Vagina (tissue), 2 donors: ENCODE results near the gene SLA2. TPM values are rescaled to one million over a fixed set of nuclear protein-coding genes. Genes with fewer than 3 reads are reported as not detected.
"Not testable (repeated sequence)": the region's sequence is repeated elsewhere in the genome, so short reads cannot be mapped to it uniquely, and the experiment has no call there.

Experiments
- DNase-seq, 2 donors: peaks; one replicate each; pipeline ENCODE4 v3.0.0-alpha.2; 2017; ENCODE audit errors: extremely low spot score in 2 of 2
- H3K27ac ChIP-seq: fragments of 200-600 bp; sonication (generic); one replicate; pipeline ENCODE4 v1.5.1; 2019
- H3K27me3 ChIP-seq: fragments of 200-600 bp; sonication (generic); one replicate; pipeline ENCODE4 v1.5.1; 2019
- H3K36me3 ChIP-seq, 2 donors: fragments of 200-600 bp; sonication (generic); one replicate each; pipeline ENCODE4 v1.5.1; 2017 to 2019
- H3K4me1 ChIP-seq: fragments of 200-600 bp; sonication (generic); one replicate; pipeline ENCODE4 v1.5.1; 2019
- H3K4me3 ChIP-seq, 2 donors: fragments of 200-600 bp; sonication (generic); 1 replicate in 1 of 2; 2 replicates in 1 of 2; pipeline ENCODE4 v1.5.1; 2016 to 2019
- H3K9me3 ChIP-seq: fragments of 200-600 bp; sonication (generic); one replicate; pipeline ENCODE4 v1.5.1; 2019
- CTCF ChIP-seq, 3 experiments: fragments of 450-650 bp in 2 of 3; fragments of 200-600 bp in 1 of 3; sonication (generic) in 1 of 3; IDR thresholded peaks; one replicate each; pipeline ENCODE4 v1.5.1; 2017 to 2019; ENCODE audit warnings: antibody characterized with exemption in 3 of 3, mild to moderate bottlenecking in 2 of 3, moderate library complexity in 2 of 3
- POLR2A ChIP-seq, 2 donors: fragments of 450-650 bp; IDR thresholded peaks; one replicate each; pipeline ENCODE4 v1.6.1; 2017; ENCODE audit warnings: antibody characterized with exemption in 2 of 2, mild to moderate bottlenecking in 2 of 2, moderate library complexity in 2 of 2
- POLR2AphosphoS5 ChIP-seq, 2 donors: sonication (generic); formaldehyde crosslinking; IDR thresholded peaks; one replicate each; pipeline ENCODE4 v1.9.0; 2017; ENCODE audit warnings: antibody characterized with exemption in 2 of 2, mild to moderate bottlenecking in 2 of 2, low read depth in 1 of 2; ENCODE audit not compliant: insufficient read depth in 1 of 2
- intact Hi-C: fragments of 100-400 bp; cut with DNase I; formaldehyde crosslinking; loops from one replicate; pipeline ENCODE4 v1.15.1; 2023
- total RNA-seq: library from RNA; depleted of rRNA; stranded (reverse); fragments of >200 nt; gene quantifications from one replicate; pipeline ENCODE4 v1.2.3, GENCODE V29; 2016

SLA2 gene
- total RNA-seq, 1 donor from 2014 or later, result 3.7 TPM

DNA sequence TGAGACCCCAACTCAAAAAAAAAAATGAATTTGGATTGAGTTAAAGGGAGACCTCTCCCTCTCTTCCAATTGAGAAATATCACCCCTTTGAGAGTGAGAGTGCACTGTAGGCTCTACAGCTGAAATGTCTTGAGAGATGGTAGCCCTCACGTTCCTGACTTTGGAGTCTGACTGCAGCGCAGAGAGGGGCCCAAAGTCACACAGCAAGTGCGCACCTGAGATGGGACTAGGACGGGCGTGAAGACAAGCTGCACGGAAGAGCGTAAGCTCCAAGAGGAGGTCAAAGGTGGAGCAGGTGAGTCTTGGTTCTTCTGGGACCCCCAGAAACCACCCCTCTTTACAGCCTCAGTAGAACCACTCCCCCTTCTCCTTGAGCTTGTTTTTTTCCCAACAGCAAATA, 643 bp downstream of the SLA2 start:
- intact Hi-C loops, result no loop called here
- Histone ChIP-seq H3K9me3 (no peaks in the 10 kb centered on the region), H3K4me3 (peak overlapping the region; percentile 19 to 25), H3K4me1 (no peaks in the 10 kb centered on the region), H3K27me3 (no peaks in the 10 kb centered on the region), H3K36me3 (no peaks in the 10 kb centered on the region), H3K27ac (peak overlapping the region; percentile 12)
- no peak for DNase-seq
- no peak for TF ChIP-seq CTCF (IDR thresholded peaks at IDR 0.05)
- TF ChIP-seq POLR2AphosphoS5 (IDR thresholded peaks at IDR 0.05; ENCODE audit: insufficient read depth in 1 of 2, low read depth in 1 of 2), result no peak
- no peak for TF ChIP-seq POLR2A (IDR thresholded peaks at IDR 0.05)

DNA sequence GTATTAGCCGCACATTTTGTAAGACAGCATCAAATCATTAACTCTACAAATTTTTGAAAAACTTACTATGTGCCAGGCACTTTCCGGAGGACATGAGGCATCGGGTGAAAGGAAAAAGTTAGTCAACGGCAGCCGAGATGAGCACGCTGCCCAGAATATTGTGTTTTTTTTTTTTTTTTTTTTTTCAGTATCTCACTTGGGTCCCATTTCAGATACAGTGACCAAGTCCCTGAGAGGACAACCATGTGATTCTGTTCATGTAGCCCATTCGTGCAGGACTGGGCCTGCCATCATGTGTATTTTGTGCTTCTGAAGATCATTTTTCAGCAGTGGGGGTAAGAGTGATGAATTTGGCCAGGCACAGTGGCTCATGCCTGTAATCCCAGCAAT, 1.3 kb downstream of the SLA2 start:
- no peak overlapping the region for H3K27ac ChIP-seq
- H3K36me3 ChIP-seq, result no peaks in the 10 kb centered on the region
- H3K9me3 ChIP-seq, result no peaks in the 10 kb centered on the region
- no peak for DNase-seq
- peak overlapping the region in 1 of 2 donors; percentile 25 for H3K4me3 ChIP-seq
- intact Hi-C loops, result no loop called here
- no peaks in the 10 kb centered on the region for H3K4me1 ChIP-seq
- TF ChIP-seq POLR2AphosphoS5 (IDR thresholded peaks at IDR 0.05; ENCODE audit: insufficient read depth in 1 of 2, low read depth in 1 of 2), result no peak
- no peak for TF ChIP-seq POLR2A (IDR thresholded peaks at IDR 0.05)
- no peaks in the 10 kb centered on the region for H3K27me3 ChIP-seq

- intact Hi-C loops, result no loop called here
- no peaks in the 10 kb centered on the region for H3K9me3 ChIP-seq
- H3K4me3 ChIP-seq, result no peak overlapping the region
- H3K27ac ChIP-seq, result no peak overlapping the region
- H3K4me1 ChIP-seq, result no peaks in the 10 kb centered on the region
- no peak for DNase-seq
- H3K27me3 ChIP-seq, result no peaks in the 10 kb centered on the region
- no peak for TF ChIP-seq POLR2A (IDR thresholded peaks at IDR 0.05)
- no peak for TF ChIP-seq POLR2AphosphoS5 (IDR thresholded peaks at IDR 0.05; ENCODE audit: insufficient read depth in 1 of 2, low read depth in 1 of 2)
- no peak for TF ChIP-seq CTCF (IDR thresholded peaks at IDR 0.05)
- no peaks in the 10 kb centered on the region for H3K36me3 ChIP-seq
These were observed 1.8 kb downstream of the SLA2 start for GRCh38 chr20:36644032-36644705.

DNA sequence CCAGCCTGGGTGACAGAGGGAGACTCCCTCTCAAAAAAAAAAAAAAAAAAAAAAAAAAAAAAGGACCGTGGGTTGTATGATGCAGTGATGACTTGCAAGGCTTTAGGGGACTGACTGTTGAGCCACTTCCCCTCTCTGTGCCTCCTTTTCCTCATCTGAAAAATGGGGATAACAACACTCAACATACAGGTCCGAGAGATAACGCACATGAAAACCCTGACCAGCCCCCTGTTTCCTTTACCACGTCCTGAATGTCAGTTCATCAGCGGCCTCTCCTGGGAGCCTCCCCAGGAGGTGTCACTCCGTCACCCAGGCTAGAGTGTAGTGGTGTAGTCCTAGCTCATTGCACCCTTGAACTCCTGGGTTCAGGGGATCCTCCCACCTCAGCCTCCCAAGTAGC, 3.9 kb downstream of the SLA2 start:
- Histone ChIP-seq H3K27me3 (no peaks in the 10 kb centered on the region), H3K27ac (no peak overlapping the region), H3K4me3 (no peak overlapping the region), H3K9me3 (no peaks in the 10 kb centered on the region), H3K4me1 (no peaks in the 10 kb centered on the region), H3K36me3 (no peaks in the 10 kb centered on the region)
- intact Hi-C loops, result no loop called here
- TF ChIP-seq CTCF (IDR thresholded peaks at IDR 0.05) (no peak), POLR2A (IDR thresholded peaks at IDR 0.05) (no peak), POLR2AphosphoS5 (IDR thresholded peaks at IDR 0.05; ENCODE audit: insufficient read depth in 1 of 2, low read depth in 1 of 2) (no peak)
- no peak for DNase-seq

DNA sequence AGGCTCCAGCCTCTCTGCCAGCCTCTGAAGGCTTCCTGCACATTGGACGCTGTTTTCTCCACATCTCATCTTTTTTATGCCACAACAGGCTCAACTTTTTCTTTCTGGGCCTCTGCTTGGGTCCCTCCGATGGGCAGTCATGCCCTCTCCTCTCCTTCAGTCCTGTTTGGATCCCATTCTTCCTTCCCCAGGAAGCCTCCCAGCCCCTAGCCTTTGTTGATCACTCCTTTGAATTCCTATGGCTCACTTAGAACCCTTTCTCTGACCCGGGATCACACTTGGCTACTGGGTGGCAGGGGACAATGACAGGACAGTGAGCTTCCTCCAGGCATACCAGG, 4.5 kb downstream of the SLA2 start:
- TF ChIP-seq CTCF (IDR thresholded peaks at IDR 0.05) (no peak), POLR2AphosphoS5 (IDR thresholded peaks at IDR 0.05; ENCODE audit: insufficient read depth in 1 of 2, low read depth in 1 of 2) (no peak), POLR2A (IDR thresholded peaks at IDR 0.05) (no peak)
- Histone ChIP-seq H3K36me3 (no peaks in the 10 kb centered on the region), H3K27me3 (no peaks in the 10 kb centered on the region), H3K4me3 (no peak overlapping the region), H3K9me3 (no peaks in the 10 kb centered on the region), H3K27ac (no peak overlapping the region), H3K4me1 (no peaks in the 10 kb centered on the region)
- DNase-seq, result no peak
- intact Hi-C loops, result no loop called here

DNA sequence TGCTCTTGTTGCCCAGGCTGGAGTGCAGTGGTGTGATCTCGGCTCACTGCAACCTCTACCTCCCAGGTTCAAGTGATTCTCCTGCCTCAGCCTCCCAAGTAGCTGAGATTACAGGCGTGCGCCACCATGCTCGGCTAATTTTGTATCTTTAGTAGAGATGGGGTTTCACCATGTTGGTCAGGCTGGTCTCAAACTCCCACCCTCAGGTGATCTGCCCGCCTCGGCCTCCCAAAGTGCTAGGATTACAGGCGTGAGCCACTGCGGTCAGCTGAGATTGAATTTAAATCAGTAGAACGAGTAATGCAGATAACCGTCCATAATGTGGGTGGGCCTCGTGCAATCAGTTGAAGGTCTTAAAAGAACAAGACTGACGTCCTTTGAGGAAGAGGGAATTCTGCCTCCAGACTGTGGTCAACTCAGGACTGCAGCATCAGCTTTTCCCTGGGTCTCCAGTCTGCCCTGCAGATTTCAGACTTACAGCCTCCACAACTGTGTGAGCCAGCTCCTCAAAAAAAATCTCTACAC, 7.1 kb downstream of the SLA2 start:
- H3K27me3 ChIP-seq, intact Hi-C loops, H3K36me3 ChIP-seq, H3K27ac ChIP-seq, H3K4me3 ChIP-seq, H3K9me3 ChIP-seq, H3K4me1 ChIP-seq, DNase-seq: not testable (repeated sequence)
